HEK293T (cell line): ENCODE data around the gene KDM3B.

ENCODE experiments used
- LEF1 ChIP-seq: fragments of 450-650 bp; IDR thresholded peaks from 2 replicates; pipeline ENCODE4 v1.6.1; 2017; ENCODE audit warnings: mild to moderate bottlenecking, borderline replicate concordance
- SP1 ChIP-seq: fragments of 450-650 bp; IDR thresholded peaks from 2 replicates; pipeline ENCODE4 v1.6.1; 2017

DNA sequence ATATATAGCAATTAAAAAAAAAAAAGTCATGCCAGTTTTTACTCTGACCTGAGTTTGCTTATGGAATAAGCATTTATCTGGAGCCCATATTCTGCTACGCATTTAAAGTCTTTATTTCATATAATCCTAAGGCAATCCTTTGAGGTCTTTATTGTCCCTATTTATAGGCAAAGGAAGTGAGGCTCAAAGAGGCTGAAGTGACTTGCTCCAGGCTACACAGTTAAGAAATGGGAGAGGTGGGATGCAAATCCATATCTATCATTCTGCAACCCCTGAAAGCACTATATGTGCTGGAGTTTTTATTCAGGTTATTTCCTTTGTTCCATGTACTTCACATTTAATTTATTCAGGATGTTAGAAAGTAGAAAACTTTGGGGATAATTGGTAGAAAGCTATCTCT lies 12.1 kb downstream of the KDM3B start:
- TF ChIP-seq SP1 (no peak), LEF1 (no peak)
